ENCODE data around the gene SCP2. TPM values are rescaled to one million over a fixed set of nuclear protein-coding genes. Genes with fewer than 3 reads are reported as not detected.

SCP2 gene
- total RNA-seq, 5 donors from 2014 or later (not counting 1 experiment from before 2014, with no cell fraction given), result 46.5 to 63.9 (median 51.8) TPM

DNA sequence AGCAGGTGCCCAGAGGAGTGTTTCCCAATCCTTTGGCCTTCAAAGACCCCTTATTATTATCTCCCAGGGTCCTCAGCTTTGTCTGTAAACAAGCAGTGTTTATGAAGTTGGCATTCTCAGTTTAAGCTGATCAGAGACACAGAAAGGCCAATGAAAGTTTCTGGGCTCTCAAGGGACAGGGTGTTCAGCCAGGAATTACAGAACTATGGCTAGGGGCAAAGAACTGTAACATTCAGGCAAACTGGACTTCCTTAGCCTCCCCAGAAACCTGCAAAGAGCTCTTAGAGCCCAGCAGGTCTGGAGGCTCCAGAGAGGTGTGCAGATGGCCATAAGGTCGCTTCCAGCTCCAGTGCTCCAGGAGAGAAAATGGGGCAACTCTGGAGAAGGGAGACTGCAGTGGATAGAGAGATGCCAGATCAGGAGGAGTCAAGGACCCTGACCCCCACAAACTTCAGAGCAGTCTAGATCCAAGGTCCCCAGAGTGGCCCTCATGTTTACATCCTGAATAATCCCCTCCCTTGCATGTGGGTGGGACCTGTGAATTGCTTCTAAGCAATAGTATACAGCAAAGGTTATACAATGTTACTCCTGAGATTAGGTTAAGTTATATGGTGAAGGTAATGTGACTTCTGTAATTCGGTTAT, 11.7 kb upstream of the SCP2 start:
- no peaks in the 10 kb centered on the region for H3K9me3 ChIP-seq

DNA sequence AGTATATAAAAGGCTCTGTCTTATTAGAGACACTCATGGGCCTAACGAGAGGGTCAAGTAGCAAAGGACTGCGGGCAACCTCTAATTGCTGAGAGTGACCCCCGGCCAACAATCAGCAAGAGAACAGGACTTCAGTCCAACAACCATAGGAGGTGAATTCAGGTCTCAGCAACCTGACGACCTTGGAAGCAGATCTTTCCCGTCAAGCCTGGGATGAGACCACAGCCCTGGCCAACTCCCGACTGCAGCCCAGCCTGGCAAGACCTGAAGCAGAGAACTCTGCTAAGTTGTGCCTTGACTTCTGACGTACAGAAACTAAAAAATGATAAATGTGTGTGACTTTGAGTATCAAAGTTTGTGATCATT, 11.2 kb upstream of the SCP2 start:
- no peaks in the 10 kb centered on the region for H3K9me3 ChIP-seq
- H3K27me3 ChIP-seq (replicated peaks in 1 of 2; ENCODE audit: control insufficient read depth in 2 of 2, extremely low read depth in 1 of 2, insufficient read depth in 2 of 2, low read length in 1 of 2), result no peaks in the 10 kb centered on the region
- WGBS (ENCODE audit: insufficient coverage), result 92% methylated on average over 4 of the region's 7 CpGs
- peaks cover 20 to 25% (median 20%) of the 10 kb centered on the region in 3 donors for H3K4me1 Mint-ChIP-seq
- H3K4me3 Mint-ChIP-seq, result no peak overlapping the region
- ChIA-PET CTCF (interaction anchor here in 1 of 2 donors (0.6 kb wide), 1 partner anchor 1971 kb away, joined by 3 read pairs; no protein-coding TSS in a partner anchor), POLR2A (no interaction called here)
- no peaks in the 10 kb centered on the region for H3K27me3 Mint-ChIP-seq
- H3K27ac Mint-ChIP-seq, result no peak overlapping the region
- no peak for DNase-seq
- H3K36me3 ChIP-seq (ENCODE audit: control insufficient read depth in 2 of 2, extremely low read depth in 1 of 2, insufficient read depth in 1 of 2, low read length in 1 of 2), result peaks cover 0 to 4% of the 10 kb centered on the region in 2 donors
- ATAC-seq (replicated peaks in 1 of 4), result no peak
- no peaks in the 10 kb centered on the region for H3K36me3 Mint-ChIP-seq
- H3K4me1 ChIP-seq (ENCODE audit: control insufficient read depth in 1 of 2, extremely low read depth in 1 of 2, insufficient read depth in 2 of 2, low read length in 2 of 2), result peaks cover 0 to 9% of the 10 kb centered on the region in 2 experiments
- no peak overlapping the region for H3K4me3 ChIP-seq (ENCODE audit: control insufficient read depth in 1 of 2, extremely low read depth in 1 of 2, low read length in 1 of 2)
- H3K9me3 Mint-ChIP-seq, result no peaks in the 10 kb centered on the region
- no peak overlapping the region for H3K27ac ChIP-seq (ENCODE audit: low read length)

More for the DNA sequence above, 11.7 kb upstream of the SCP2 start:
- ATAC-seq (replicated peaks in 1 of 4), result no peak
- Histone ChIP-seq H3K27me3 (replicated peaks in 1 of 2; ENCODE audit: control insufficient read depth in 2 of 2, extremely low read depth in 1 of 2, insufficient read depth in 2 of 2, low read length in 1 of 2) (no peaks in the 10 kb centered on the region), H3K27ac (ENCODE audit: low read length) (no peak overlapping the region), H3K36me3 (ENCODE audit: control insufficient read depth in 2 of 2, extremely low read depth in 1 of 2, insufficient read depth in 1 of 2, low read length in 1 of 2) (peaks cover 0 to 4% of the 10 kb centered on the region in 2 donors), H3K4me3 (ENCODE audit: control insufficient read depth in 1 of 2, extremely low read depth in 1 of 2, low read length in 1 of 2) (no peak overlapping the region), H3K4me1 (ENCODE audit: control insufficient read depth in 1 of 2, extremely low read depth in 1 of 2, insufficient read depth in 2 of 2, low read length in 2 of 2) (peaks cover 0 to 6% of the 10 kb centered on the region in 2 experiments)
- no peak for DNase-seq
- no CpG with 5 or more reads among the region's 2 CpGs for whole genome bisulfite sequencing (ENCODE audit: insufficient coverage)
- POLR2A ChIA-PET, result interaction anchor here in 1 of 2 donors (0.6 kb wide), 1 partner anchor 29 kb away, joined by 8 read pairs; no protein-coding TSS in a partner anchor
- H3K36me3 Mint-ChIP-seq, result no peaks in the 10 kb centered on the region
- H3K27me3 Mint-ChIP-seq, result no peaks in the 10 kb centered on the region
- H3K9me3 Mint-ChIP-seq, result no peaks in the 10 kb centered on the region
- peaks cover 15 to 20% (median 16%) of the 10 kb centered on the region in 3 donors for H3K4me1 Mint-ChIP-seq
- H3K4me3 Mint-ChIP-seq, result no peak overlapping the region
- CTCF ChIA-PET, result no interaction called here
- H3K27ac Mint-ChIP-seq, result peak overlapping the region in 1 of 2 donors; percentile 2

DNA sequence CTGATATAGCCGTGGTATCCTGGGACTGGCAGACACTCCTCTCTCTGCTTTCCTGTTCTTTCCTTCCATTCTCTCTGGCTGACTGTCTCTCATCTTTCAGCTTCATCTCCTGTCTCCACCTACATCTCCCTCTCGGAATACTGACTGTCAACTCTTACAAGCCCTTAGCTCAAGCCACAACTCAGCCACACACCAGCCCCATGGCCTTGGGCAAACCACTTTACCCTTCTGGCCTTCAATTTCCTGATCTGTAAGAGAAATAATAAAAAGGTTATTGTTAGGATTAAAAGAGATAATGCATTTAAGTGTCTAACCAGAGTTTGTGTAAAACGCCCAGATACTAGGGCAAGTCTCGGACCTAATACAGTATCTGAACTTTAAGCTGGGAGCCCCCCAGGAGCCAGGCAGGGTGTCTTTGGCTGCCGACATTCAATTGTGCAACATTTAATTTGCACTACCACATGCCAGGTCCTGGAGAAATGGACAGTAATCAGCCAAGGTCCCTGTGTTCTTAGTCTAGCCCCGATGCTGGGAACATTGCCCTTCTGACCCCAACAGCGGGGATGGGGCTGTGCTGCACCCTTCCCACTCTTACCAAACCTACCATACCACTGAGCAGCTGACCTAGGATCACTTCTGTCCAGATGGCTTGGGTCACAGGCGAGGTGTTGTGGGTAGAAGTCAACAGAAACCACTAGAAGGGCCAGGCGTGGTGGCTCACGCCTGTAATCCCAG, 10.7 kb upstream of the SCP2 start:
- H3K4me1 ChIP-seq (ENCODE audit: control insufficient read depth in 1 of 2, extremely low read depth in 1 of 2, insufficient read depth in 2 of 2, low read length in 2 of 2), result peaks cover 0 to 15% of the 10 kb centered on the region in 2 experiments
- no peak overlapping the region for H3K27ac Mint-ChIP-seq
- H3K27me3 Mint-ChIP-seq, result no peaks in the 10 kb centered on the region
- H3K4me3 ChIP-seq (ENCODE audit: control insufficient read depth in 1 of 2, extremely low read depth in 1 of 2, low read length in 1 of 2), result no peak overlapping the region
- H3K36me3 ChIP-seq (ENCODE audit: control insufficient read depth in 2 of 2, extremely low read depth in 1 of 2, insufficient read depth in 1 of 2, low read length in 1 of 2), result peaks cover 0 to 2% of the 10 kb centered on the region in 2 donors
- POLR2A ChIA-PET, result no interaction called here
- no peak overlapping the region for H3K4me3 Mint-ChIP-seq
- ATAC-seq (replicated peaks in 1 of 4) (no peak), DNase-seq (no peak)
- WGBS (ENCODE audit: insufficient coverage), result 100% methylated on average over 3 of the region's 10 CpGs
- no peak overlapping the region for H3K27ac ChIP-seq (ENCODE audit: low read length)
- no peaks in the 10 kb centered on the region for H3K9me3 ChIP-seq
- no peaks in the 10 kb centered on the region for H3K27me3 ChIP-seq (replicated peaks in 1 of 2; ENCODE audit: control insufficient read depth in 2 of 2, extremely low read depth in 1 of 2, insufficient read depth in 2 of 2, low read length in 1 of 2)
- CTCF ChIA-PET, result interaction anchor here in 1 of 2 donors (0.6 kb wide), 1 partner anchor 1972 kb away, joined by 3 read pairs; no protein-coding TSS in a partner anchor
- no peaks in the 10 kb centered on the region for H3K36me3 Mint-ChIP-seq
- no peaks in the 10 kb centered on the region for H3K9me3 Mint-ChIP-seq
- H3K4me1 Mint-ChIP-seq, result peaks cover 20 to 26% (median 21%) of the 10 kb centered on the region in 3 donors

DNA sequence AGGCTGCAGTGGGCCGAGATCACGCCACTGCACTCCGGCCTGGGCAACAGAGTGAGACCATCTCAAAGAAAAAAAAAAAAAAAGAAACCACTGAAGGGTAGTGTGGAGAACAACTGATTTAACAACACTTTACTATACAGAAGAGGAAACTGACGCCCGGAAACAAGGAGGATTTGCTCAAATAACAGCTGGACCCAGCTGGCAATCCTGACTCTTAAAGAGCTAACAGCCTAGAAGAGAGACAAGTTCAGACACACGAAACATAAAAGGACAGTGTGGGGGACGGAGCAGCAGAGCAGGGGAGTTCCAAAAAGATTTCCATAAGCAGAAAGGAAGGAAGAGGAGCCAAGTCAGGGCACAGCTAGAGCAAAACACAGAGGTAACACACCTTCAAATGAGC, 9.9 kb upstream of the SCP2 start:
- 100% methylated on average over 3 of the region's 7 CpGs for WGBS (ENCODE audit: insufficient coverage)
- CTCF ChIA-PET, result no interaction called here
- peaks cover 24 to 31% (median 26%) of the 10 kb centered on the region in 3 donors for H3K4me1 Mint-ChIP-seq

DNA sequence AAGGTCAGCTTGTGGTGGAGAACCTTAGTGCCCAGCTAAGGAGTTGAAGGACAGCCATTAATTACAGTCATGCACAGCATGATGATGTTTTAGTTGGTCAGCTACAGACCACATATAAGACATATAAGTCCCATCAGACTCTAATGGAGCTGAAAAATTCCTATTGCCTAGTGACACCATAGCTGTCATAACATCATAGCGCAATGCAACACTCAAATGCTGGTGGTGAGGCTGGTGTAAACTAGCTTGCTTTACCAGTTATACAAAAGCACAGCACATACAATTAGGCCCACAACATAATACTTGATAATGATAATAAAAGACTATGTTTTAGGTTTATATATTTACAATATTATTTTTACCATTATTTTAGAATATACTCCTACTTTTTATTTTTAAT, 9.5 kb upstream of the SCP2 start:
- Histone ChIP-seq H3K4me3 (ENCODE audit: control insufficient read depth in 1 of 2, extremely low read depth in 1 of 2, low read length in 1 of 2) (no peak overlapping the region), H3K27me3 (replicated peaks in 1 of 2; ENCODE audit: control insufficient read depth in 2 of 2, extremely low read depth in 1 of 2, insufficient read depth in 2 of 2, low read length in 1 of 2) (no peaks in the 10 kb centered on the region), H3K9me3 (no peaks in the 10 kb centered on the region), H3K4me1 (ENCODE audit: control insufficient read depth in 1 of 2, extremely low read depth in 1 of 2, insufficient read depth in 2 of 2, low read length in 2 of 2) (peaks cover 0 to 24% of the 10 kb centered on the region in 2 experiments), H3K27ac (ENCODE audit: low read length) (no peak overlapping the region), H3K36me3 (ENCODE audit: control insufficient read depth in 2 of 2, extremely low read depth in 1 of 2, insufficient read depth in 1 of 2, low read length in 1 of 2) (no peaks in the 10 kb centered on the region)
- WGBS (ENCODE audit: insufficient coverage), result no CpG with 5 or more reads among the region's 1 CpG
- DNase-seq (no peak), ATAC-seq (replicated peaks in 1 of 4) (no peak)
- H3K4me3 Mint-ChIP-seq, result no peak overlapping the region
- POLR2A ChIA-PET, result no interaction called here
- no peaks in the 10 kb centered on the region for H3K9me3 Mint-ChIP-seq
- no peaks in the 10 kb centered on the region for H3K36me3 Mint-ChIP-seq
- no peak overlapping the region for H3K27ac Mint-ChIP-seq
- peaks cover 26 to 33% (median 26%) of the 10 kb centered on the region in 3 donors for H3K4me1 Mint-ChIP-seq
- no peaks in the 10 kb centered on the region for H3K27me3 Mint-ChIP-seq
- CTCF ChIA-PET, result no interaction called here

More for the DNA sequence above, 9.9 kb upstream of the SCP2 start:
- ATAC-seq (replicated peaks in 1 of 4) (no peak), DNase-seq (no peak)
- Histone ChIP-seq H3K9me3 (no peaks in the 10 kb centered on the region), H3K27me3 (replicated peaks in 1 of 2; ENCODE audit: control insufficient read depth in 2 of 2, extremely low read depth in 1 of 2, insufficient read depth in 2 of 2, low read length in 1 of 2) (no peaks in the 10 kb centered on the region), H3K4me3 (ENCODE audit: control insufficient read depth in 1 of 2, extremely low read depth in 1 of 2, low read length in 1 of 2) (no peak overlapping the region), H3K36me3 (ENCODE audit: control insufficient read depth in 2 of 2, extremely low read depth in 1 of 2, insufficient read depth in 1 of 2, low read length in 1 of 2) (no peaks in the 10 kb centered on the region), H3K4me1 (ENCODE audit: control insufficient read depth in 1 of 2, extremely low read depth in 1 of 2, insufficient read depth in 2 of 2, low read length in 2 of 2) (peaks cover 0 to 22% of the 10 kb centered on the region in 2 experiments), H3K27ac (ENCODE audit: low read length) (no peak overlapping the region)
- Mint-ChIP-seq H3K36me3 (no peaks in the 10 kb centered on the region), H3K4me3 (no peak overlapping the region), H3K27ac (peak overlapping the region; percentile 0 to 5), H3K27me3 (no peaks in the 10 kb centered on the region), H3K9me3 (no peaks in the 10 kb centered on the region)
- POLR2A ChIA-PET, result no interaction called here

DNA sequence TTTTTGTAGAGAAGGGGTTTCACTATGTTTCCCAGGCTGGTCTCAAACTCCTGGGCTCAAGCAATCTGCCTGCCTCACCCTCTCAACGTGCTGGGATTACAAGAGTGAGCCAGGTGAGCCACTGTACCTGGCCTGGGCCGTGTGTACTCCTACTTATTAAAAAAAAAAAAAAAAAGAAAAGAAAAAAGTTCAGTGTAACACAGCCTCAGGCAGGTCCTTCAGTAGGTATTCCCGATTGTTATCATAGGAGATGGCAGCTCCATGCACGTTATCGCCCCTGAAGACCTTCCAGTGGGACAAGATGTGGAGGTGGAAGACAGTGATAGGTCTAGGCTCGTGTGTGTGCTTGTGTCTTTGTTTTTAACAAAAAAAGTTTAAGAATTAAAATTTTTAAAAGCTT, 8.9 kb upstream of the SCP2 start:
- Mint-ChIP-seq H3K27me3 (no peaks in the 10 kb centered on the region), H3K27ac (no peak overlapping the region)

More for the DNA sequence above, 8.9 kb upstream of the SCP2 start:
- ChIA-PET CTCF (interaction anchor here in 1 of 2 donors (0.6 to 0.7 kb wide), 2 partner anchors 222 to 676 kb away, joined by 3 to 6 read pairs; no protein-coding TSS in a partner anchor), POLR2A (interaction anchor here in 1 of 2 donors (0.7 kb wide), 1 partner anchor 12 kb away, joined by 3 read pairs; no protein-coding TSS in a partner anchor)
- Mint-ChIP-seq H3K4me3 (no peak overlapping the region), H3K4me1 (peaks cover 26 to 34% (median 30%) of the 10 kb centered on the region in 3 donors), H3K36me3 (no peaks in the 10 kb centered on the region), H3K9me3 (no peaks in the 10 kb centered on the region)
- WGBS (ENCODE audit: insufficient coverage), result no CpG with 5 or more reads among the region's 6 CpGs
- Histone ChIP-seq H3K4me1 (ENCODE audit: control insufficient read depth in 1 of 2, extremely low read depth in 1 of 2, insufficient read depth in 2 of 2, low read length in 2 of 2) (peaks cover 0 to 24% of the 10 kb centered on the region in 2 experiments), H3K9me3 (no peaks in the 10 kb centered on the region), H3K4me3 (ENCODE audit: control insufficient read depth in 1 of 2, extremely low read depth in 1 of 2, low read length in 1 of 2) (no peak overlapping the region), H3K27me3 (replicated peaks in 1 of 2; ENCODE audit: control insufficient read depth in 2 of 2, extremely low read depth in 1 of 2, insufficient read depth in 2 of 2, low read length in 1 of 2) (no peaks in the 10 kb centered on the region), H3K27ac (ENCODE audit: low read length) (no peak overlapping the region), H3K36me3 (ENCODE audit: control insufficient read depth in 2 of 2, extremely low read depth in 1 of 2, insufficient read depth in 1 of 2, low read length in 1 of 2) (no peaks in the 10 kb centered on the region)
- no peak for ATAC-seq (replicated peaks in 1 of 4)
- DNase-seq, result no peak
